HL-60 (cell line): ENCODE measurements around the gene PDPN.

Experiments
- CTCF ChIP-seq: IDR thresholded peaks from one replicate; pipeline ENCODE4 v1.5.1; 2011; ENCODE audit warnings: low read length, control low read depth, inconsistent platforms; ENCODE audit not compliant: insufficient read depth
- POLR2AphosphoS5 ChIP-seq: IDR thresholded peaks from 2 replicates; pipeline ENCODE4 v1.6.1; 2012; ENCODE audit warnings: low read depth
- SPI1 ChIP-seq: IDR thresholded peaks from 2 replicates; pipeline ENCODE4 v1.6.1; 2012; ENCODE audit warnings: low read depth, mild to moderate bottlenecking, borderline replicate concordance

GRCh38 chr1:13543451-13544220, 40.0 kb upstream of the PDPN start:
- TF ChIP-seq CTCF (peak; percentile 1), SPI1 (no peak), POLR2AphosphoS5 (no peak)
